Osteocyte (in vitro differentiated cells): ENCODE results near the gene SLC6A6. TPM values are rescaled to one million over a fixed set of nuclear protein-coding genes. Genes with fewer than 3 reads are reported as not detected.
A peak's percentile ranks its signal among the peaks of the same experiment; 100 is the strongest.

Source experiments
- DNase-seq: peaks from one replicate; pipeline ENCODE4 v3.0.0; 2021; ENCODE audit warnings: mixed read lengths; ENCODE audit not compliant: unreplicated experiment; ENCODE audit errors: extremely low spot score
- H3K27ac Mint-ChIP-seq: one replicate; pipeline ENCODE4 v1.8.0; 2021; ENCODE audit warnings: mild to moderate bottlenecking, mixed read lengths; ENCODE audit not compliant: unreplicated experiment
- H3K27me3 Mint-ChIP-seq: one replicate; pipeline ENCODE4 v1.8.0; 2021; ENCODE audit warnings: mixed read lengths; ENCODE audit not compliant: unreplicated experiment
- H3K36me3 Mint-ChIP-seq: one replicate; pipeline ENCODE4 v1.8.0; 2021; ENCODE audit warnings: mixed read lengths; ENCODE audit not compliant: unreplicated experiment
- H3K4me1 Mint-ChIP-seq: one replicate; pipeline ENCODE4 v1.8.0; 2021; ENCODE audit warnings: mixed read lengths; ENCODE audit not compliant: unreplicated experiment
- H3K4me3 Mint-ChIP-seq: one replicate; pipeline ENCODE4 v1.8.0; 2021; ENCODE audit warnings: mild to moderate bottlenecking, moderate library complexity, mixed read lengths; ENCODE audit not compliant: unreplicated experiment
- H3K9me3 Mint-ChIP-seq: one replicate; pipeline ENCODE4 v1.8.0; 2021; ENCODE audit warnings: mixed read lengths; ENCODE audit not compliant: unreplicated experiment
- long read RNA-seq: library from polyadenylated mRNA; unstranded; transcript quantifications from one replicate; pipeline ENCODE4 v2.0.0, GENCODE V29; 2021
- total RNA-seq: library from RNA; stranded (reverse); gene quantifications from 2 replicates; pipeline ENCODE4 v1.2.1, GENCODE V29; 2021
- TF ChIP-seq, protein P1 (sequence below): fragments of 200-600 bp; sonication (generic); IDR thresholded peaks from 2 replicates; pipeline ENCODE4 v1.5.0; 2021; ENCODE audit warnings: antibody characterized with exemption, mild to moderate bottlenecking, moderate library complexity

SLC6A6 gene
- 37.2 and 41.9 TPM in 2 replicates for total RNA-seq
- long read RNA-seq, full-length matches to known transcripts = 1 of 14 reads
- long read RNA-seq, partial matches to known transcripts = 3 of 14 reads
- long read RNA-seq, other reads (novel, unspliced or antisense) = 10 of 14 reads

DNA sequence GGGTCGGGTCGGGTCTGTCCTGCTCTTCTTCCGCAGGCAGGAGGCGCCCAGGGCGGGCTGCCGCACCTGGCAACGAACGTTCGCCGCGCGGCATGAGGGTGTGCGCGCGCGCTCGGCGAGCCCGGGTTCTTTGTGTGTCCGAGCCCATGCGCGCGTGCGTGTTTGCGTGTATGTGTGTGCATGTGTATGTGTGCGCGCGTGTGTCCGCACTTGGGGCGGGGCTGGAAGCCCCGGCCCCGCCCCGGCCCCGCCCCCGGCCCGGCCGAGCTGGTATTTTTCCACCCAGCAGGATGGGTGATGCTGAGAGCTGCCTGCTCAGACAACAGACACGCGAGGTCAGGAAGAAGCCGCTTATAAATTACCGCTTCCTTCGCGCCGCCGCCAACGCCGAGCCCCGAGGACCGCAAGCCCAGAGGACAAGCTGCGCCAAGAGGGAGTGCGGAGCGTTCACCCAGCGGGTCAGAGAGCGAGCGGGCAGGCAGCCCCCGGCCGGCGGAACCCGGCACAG lies at the start of gene SLC6A6:
TSS of gene SLC6A6 (plus strand) at position 303 of the 508 bp plus-strand sequence. CDS start 41,029 bp downstream, outside the sequence.
- Mint-ChIP-seq H3K9me3 (no peaks in the 10 kb centered on the region), H3K27me3 (no peaks in the 10 kb centered on the region), H3K4me1 (peaks cover 41% of the 10 kb centered on the region), H3K27ac (peak within 1 kb of the TSS; percentile 78), H3K4me3 (peak within 1 kb of the TSS; percentile 95), H3K36me3 (peaks cover 2% of the 10 kb centered on the region)
- DNase-seq = peak; percentile 93
- TF ChIP-seq, protein P1, sequence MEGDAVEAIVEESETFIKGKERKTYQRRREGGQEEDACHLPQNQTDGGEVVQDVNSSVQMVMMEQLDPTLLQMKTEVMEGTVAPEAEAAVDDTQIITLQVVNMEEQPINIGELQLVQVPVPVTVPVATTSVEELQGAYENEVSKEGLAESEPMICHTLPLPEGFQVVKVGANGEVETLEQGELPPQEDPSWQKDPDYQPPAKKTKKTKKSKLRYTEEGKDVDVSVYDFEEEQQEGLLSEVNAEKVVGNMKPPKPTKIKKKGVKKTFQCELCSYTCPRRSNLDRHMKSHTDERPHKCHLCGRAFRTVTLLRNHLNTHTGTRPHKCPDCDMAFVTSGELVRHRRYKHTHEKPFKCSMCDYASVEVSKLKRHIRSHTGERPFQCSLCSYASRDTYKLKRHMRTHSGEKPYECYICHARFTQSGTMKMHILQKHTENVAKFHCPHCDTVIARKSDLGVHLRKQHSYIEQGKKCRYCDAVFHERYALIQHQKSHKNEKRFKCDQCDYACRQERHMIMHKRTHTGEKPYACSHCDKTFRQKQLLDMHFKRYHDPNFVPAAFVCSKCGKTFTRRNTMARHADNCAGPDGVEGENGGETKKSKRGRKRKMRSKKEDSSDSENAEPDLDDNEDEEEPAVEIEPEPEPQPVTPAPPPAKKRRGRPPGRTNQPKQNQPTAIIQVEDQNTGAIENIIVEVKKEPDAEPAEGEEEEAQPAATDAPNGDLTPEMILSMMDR = peak; percentile 52

DNA sequence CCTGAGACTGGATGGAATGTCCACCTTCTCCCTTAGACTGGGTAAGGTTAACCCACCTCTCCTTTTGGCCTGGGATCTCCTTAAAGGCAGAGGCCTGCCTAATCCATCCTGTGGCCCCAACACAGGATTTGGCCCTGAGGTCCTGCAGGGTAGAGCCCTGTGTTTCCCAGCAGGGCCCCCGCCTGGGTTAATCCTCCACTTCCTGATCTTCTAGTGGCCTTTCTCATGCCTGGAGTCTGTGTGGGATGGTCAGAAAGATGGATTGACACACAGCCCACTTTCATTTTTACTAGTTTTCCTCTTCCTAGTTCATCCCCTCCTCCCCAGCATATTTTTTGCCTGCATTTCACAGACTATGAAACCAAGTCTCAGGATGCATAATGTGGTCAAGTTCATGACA lies 48.9 kb upstream of the SLC6A6 start:
- no peak overlapping the region for H3K27ac Mint-ChIP-seq
- TF ChIP-seq, protein P1 = no peak
- no peak overlapping the region for H3K4me3 Mint-ChIP-seq

DNA sequence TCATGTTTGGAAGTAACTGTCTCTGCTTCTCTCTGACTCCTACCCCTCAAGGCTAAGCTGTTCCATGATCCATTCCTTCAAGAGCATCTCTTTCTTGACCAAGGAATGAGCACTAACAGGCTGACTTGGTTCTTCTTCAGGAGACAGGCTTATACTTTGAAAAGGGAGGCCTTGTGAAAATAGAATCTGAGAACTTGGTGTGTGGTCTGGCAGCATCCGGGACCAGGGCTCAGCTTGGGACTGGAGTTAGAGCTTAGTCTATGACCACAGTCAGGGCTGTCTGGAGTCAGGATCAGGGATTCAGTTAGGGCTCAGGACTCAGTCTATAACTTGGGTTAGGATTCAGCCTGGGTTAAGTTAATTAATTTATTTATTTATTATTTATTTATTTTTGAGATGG lies 44.9 kb upstream of the SLC6A6 start:
- TF ChIP-seq, protein P1 = no peak
- DNase-seq = no peak
- Mint-ChIP-seq H3K27me3 (no peaks in the 10 kb centered on the region), H3K4me3 (no peak overlapping the region), H3K4me1 (peaks cover 43% of the 10 kb centered on the region), H3K9me3 (no peaks in the 10 kb centered on the region), H3K27ac (peak overlapping the region; percentile 31), H3K36me3 (no peaks in the 10 kb centered on the region)

More for the DNA sequence above, 48.9 kb upstream of the SLC6A6 start:
- Mint-ChIP-seq H3K27me3 (no peaks in the 10 kb centered on the region), H3K36me3 (no peaks in the 10 kb centered on the region), H3K9me3 (no peaks in the 10 kb centered on the region), H3K4me1 (peaks cover 13% of the 10 kb centered on the region)
- DNase-seq = no peak

DNA sequence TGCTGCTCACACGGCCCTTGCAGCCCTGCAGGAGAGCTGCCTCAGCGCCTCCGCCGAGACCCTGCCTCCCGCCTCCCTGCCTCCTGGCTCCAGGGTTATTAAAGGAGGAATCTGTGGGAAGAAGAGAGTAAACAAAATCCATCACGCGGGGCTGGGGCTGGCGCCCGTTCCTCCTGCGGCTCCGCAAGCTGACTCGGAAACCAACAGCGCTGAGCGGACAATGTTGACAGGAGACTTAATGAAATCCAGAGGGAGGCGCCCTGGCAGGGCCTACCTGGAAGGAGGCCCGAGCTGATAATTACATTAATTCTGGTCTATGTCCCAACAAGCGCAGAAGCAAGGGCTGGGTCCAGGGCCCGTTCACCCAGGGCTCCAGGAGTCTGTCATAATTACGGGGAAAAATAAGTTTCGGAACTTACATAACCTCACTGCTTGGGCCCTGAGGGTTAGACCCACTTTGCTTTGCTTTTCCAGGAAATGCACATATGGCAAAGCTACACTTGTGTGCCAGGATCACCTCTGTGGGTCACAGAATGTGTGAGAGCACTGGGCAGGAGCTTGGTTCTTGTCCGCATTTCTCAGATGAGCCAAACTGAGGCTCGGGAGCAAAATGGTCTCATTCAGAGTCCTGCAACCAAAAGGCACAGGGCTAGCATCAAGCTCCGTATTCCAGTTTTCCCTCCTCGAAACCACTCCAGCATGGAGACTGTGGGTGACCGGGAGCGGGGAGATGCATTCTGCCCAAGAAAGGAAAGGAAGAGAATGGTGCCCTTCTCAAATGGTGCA lies 43.8 kb upstream of the SLC6A6 start:
- H3K4me3 Mint-ChIP-seq = no peak overlapping the region
- H3K27me3 Mint-ChIP-seq = no peaks in the 10 kb centered on the region
- DNase-seq = no peak
- peaks cover 44% of the 10 kb centered on the region for H3K4me1 Mint-ChIP-seq
- no peaks in the 10 kb centered on the region for H3K36me3 Mint-ChIP-seq
- TF ChIP-seq, protein P1 = no peak
- H3K9me3 Mint-ChIP-seq = no peaks in the 10 kb centered on the region
- peak overlapping the region; percentile 66 for H3K27ac Mint-ChIP-seq

DNA sequence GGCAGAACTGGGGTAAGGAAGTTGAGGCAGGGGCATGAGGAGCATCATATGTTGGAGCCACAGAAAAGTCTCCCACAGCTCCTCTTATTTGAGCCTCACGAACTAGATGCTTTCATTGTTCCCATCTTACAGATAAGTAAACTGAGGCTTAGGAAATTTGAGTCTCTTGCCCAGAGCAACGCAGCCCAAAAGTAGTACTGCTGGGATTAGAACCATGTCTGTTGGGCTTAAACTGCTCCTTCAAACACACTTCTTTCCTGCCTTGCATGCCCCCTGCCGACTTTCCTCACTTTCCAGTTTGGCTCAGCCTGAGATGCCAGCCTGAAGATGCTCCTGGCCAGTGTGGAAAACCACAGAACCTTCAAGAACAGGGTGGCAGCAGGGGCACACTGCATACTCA lies 43.1 kb upstream of the SLC6A6 start:
- H3K4me1 Mint-ChIP-seq = peaks cover 50% of the 10 kb centered on the region
- H3K27me3 Mint-ChIP-seq = no peaks in the 10 kb centered on the region
- TF ChIP-seq, protein P1 = no peak
- no peak overlapping the region for H3K27ac Mint-ChIP-seq
- no peak for DNase-seq
- H3K4me3 Mint-ChIP-seq = no peak overlapping the region
- no peaks in the 10 kb centered on the region for H3K9me3 Mint-ChIP-seq
- no peaks in the 10 kb centered on the region for H3K36me3 Mint-ChIP-seq
